Trophoblast cell (in vitro differentiated cells and primary cell): ENCODE measurements around the gene AKR1B15.

Experiments used
- DNase-seq, 2 donors: peaks; one replicate each; pipeline ENCODE4 v3.0.0-alpha.2; 2016
- H2AFZ ChIP-seq: 2 replicates; pipeline ENCODE4 v1.6.1; 2013; ENCODE audit warnings: low read length, moderate library complexity, mild to moderate bottlenecking; ENCODE audit not compliant: insufficient read depth, poor library complexity
- H2AK5ac ChIP-seq: 2 replicates; pipeline ENCODE4 v1.6.1; 2013; ENCODE audit warnings: mild to moderate bottlenecking, low read length
- H2BK120ac ChIP-seq: 2 replicates; pipeline ENCODE4 v1.6.1; 2013; ENCODE audit warnings: low read length, mild to moderate bottlenecking, moderate library complexity; ENCODE audit not compliant: insufficient read depth, poor library complexity
- H2BK12ac ChIP-seq: 2 replicates; pipeline ENCODE4 v1.6.1; 2013; ENCODE audit warnings: mild to moderate bottlenecking, low read length, moderate library complexity
- H2BK5ac ChIP-seq: 2 replicates; pipeline ENCODE4 v1.6.1; 2013; ENCODE audit warnings: low read length, low read depth, moderate library complexity, mild to moderate bottlenecking; ENCODE audit not compliant: poor library complexity
- H3K14ac ChIP-seq: 2 replicates; pipeline ENCODE4 v1.6.1; 2013; ENCODE audit warnings: mild to moderate bottlenecking, low read length
- H3K18ac ChIP-seq: 2 replicates; pipeline ENCODE4 v1.6.1; 2013; ENCODE audit warnings: mild to moderate bottlenecking, low read length
- H3K23ac ChIP-seq: 2 replicates; pipeline ENCODE4 v1.6.1; 2013; ENCODE audit warnings: low read length
- H3K27ac ChIP-seq: 2 replicates; pipeline ENCODE4 v1.5.1; 2013; ENCODE audit warnings: low read depth, mild to moderate bottlenecking, inconsistent platforms, low read length, moderate library complexity
- H3K27me3 ChIP-seq: 2 replicates; pipeline ENCODE4 v1.6.1; 2013; ENCODE audit warnings: inconsistent platforms, mild to moderate bottlenecking, low read length, moderate library complexity; ENCODE audit not compliant: insufficient read depth
- H3K36me3 ChIP-seq, 2 experiments: 1 replicate in 1 of 2; 2 replicates in 1 of 2; pipeline ENCODE4 v1.6.1; 2013; ENCODE audit warnings: low read length in 2 of 2, mild to moderate bottlenecking in 2 of 2, moderate library complexity in 1 of 2; ENCODE audit not compliant: insufficient read depth in 2 of 2, control insufficient read depth in 1 of 2
- H3K4ac ChIP-seq: 2 replicates; pipeline ENCODE4 v1.6.1; 2013; ENCODE audit warnings: low read depth, mild to moderate bottlenecking, low read length, moderate library complexity
- H3K4me1 ChIP-seq, 2 experiments: 1 replicate in 1 of 2; 2 replicates in 1 of 2; pipeline ENCODE4 v1.6.1; 2013; ENCODE audit warnings: low read length in 2 of 2, mild to moderate bottlenecking in 2 of 2, moderate library complexity in 1 of 2; ENCODE audit not compliant: insufficient read depth in 2 of 2, control insufficient read depth in 1 of 2
- H3K4me2 ChIP-seq: 2 replicates; pipeline ENCODE4 v1.6.1; 2013; ENCODE audit warnings: inconsistent platforms, mild to moderate bottlenecking, low read length, moderate library complexity
- H3K4me3 ChIP-seq: 2 replicates; pipeline ENCODE4 v1.5.1; 2013; ENCODE audit warnings: mild to moderate bottlenecking, low read depth, low read length, inconsistent platforms
- H3K79me1 ChIP-seq: one replicate; pipeline ENCODE4 v1.6.1; 2013; ENCODE audit warnings: low read length
- H3K79me2 ChIP-seq: 2 replicates; pipeline ENCODE4 v1.6.1; 2013; ENCODE audit warnings: low read length, mild to moderate bottlenecking; ENCODE audit not compliant: control insufficient read depth, insufficient read depth, poor library complexity
- H3K9ac ChIP-seq: 2 replicates; pipeline ENCODE4 v1.6.1; 2013; ENCODE audit warnings: mild to moderate bottlenecking, low read length
- H3K9me3 ChIP-seq: 2 replicates; pipeline ENCODE4 v1.6.1; 2013; ENCODE audit warnings: low read depth, mild to moderate bottlenecking, control low read depth, inconsistent platforms, low read length; ENCODE audit not compliant: insufficient read depth
- H4K12ac ChIP-seq: 2 replicates; pipeline ENCODE4 v1.6.1; 2013; ENCODE audit warnings: low read depth, mild to moderate bottlenecking, low read length, moderate library complexity
- H4K8ac ChIP-seq: 2 replicates; pipeline ENCODE4 v1.6.1; 2013; ENCODE audit warnings: low read depth, mild to moderate bottlenecking, low read length, moderate library complexity
- H4K91ac ChIP-seq: one replicate; pipeline ENCODE4 v1.6.1; 2013; ENCODE audit warnings: low read depth, mild to moderate bottlenecking, low read length, moderate library complexity
- WGBS: extraction: QIAGEN DNeasy Blood & Tissue Kit; methylation state at CpG from one replicate; pipeline ENCODE4 v1.1.7; 2013; ENCODE audit warnings: missing lambda C conversion rate; ENCODE audit not compliant: insufficient read length, insufficient coverage; ENCODE audit errors: extremely low coverage; 5-methylcytosine and 5-hydroxymethylcytosine counted together

Gene AKR1B15

DNA sequence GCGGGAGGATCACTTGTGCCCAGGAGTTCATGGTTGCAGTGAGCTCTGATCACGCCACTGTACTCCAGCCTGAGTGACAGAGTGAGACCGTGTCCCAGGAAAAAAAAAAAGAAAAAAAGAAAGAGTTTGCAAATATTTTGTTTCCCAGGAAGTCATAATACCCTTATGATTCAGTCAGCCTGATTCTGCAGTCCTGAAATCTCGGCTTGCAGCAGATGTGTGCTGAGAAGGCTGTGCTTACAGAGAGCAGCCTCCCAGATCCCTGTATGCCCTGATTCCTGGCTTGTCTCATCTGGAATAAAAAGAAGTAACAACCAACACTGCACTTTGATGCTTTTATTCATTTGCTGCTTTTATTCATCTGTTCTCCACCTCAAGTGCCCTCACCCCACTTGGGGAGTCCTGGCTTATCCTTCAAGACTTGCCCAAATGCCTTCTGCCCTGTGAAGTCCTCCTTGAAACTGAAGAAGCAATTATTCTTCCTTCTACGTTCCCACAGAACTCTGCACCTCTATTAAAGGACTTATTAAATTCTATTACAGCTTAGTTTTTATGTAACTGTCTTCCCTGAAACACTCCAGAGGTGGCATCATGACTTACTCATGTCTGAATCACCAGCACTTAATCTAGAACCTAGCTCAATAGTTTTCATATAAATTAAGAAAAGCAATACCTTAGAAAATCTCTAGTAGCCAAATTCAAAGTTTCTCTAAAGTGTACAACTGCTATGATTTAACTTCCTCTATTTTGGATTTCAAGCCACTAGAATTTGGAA lies 70.0 kb downstream of the AKR1B15 start:
- Histone ChIP-seq H3K4me2 (no peak overlapping the region), H4K91ac (no peak overlapping the region), H4K12ac (no peak overlapping the region), H3K4ac (no peak overlapping the region), H2AK5ac (no peak overlapping the region), H4K8ac (no peak overlapping the region), H3K4me1 (no peaks in the 10 kb centered on the region), H3K4me3 (no peak overlapping the region), H3K79me2 (no peaks in the 10 kb centered on the region), H3K27me3 (no peaks in the 10 kb centered on the region), H2BK12ac (no peak overlapping the region), H2BK120ac (no peak overlapping the region), H3K9ac (no peak overlapping the region), H3K36me3 (no peaks in the 10 kb centered on the region), H2BK5ac (no peak overlapping the region), H3K14ac (no peak overlapping the region), H3K27ac (no peak overlapping the region), H3K9me3 (no peaks in the 10 kb centered on the region), H2AFZ (no peak overlapping the region), H3K23ac (no peak overlapping the region), H3K18ac (no peak overlapping the region), H3K79me1 (no peaks in the 10 kb centered on the region)
- no peak for DNase-seq
- WGBS: no CpG with 5 or more reads among the region's 5 CpGs

- no peaks in the 10 kb centered on the region for H3K9me3 ChIP-seq
- no peak overlapping the region for H4K91ac ChIP-seq
- no peak for DNase-seq
- H3K79me2 ChIP-seq: no peaks in the 10 kb centered on the region
- H3K23ac ChIP-seq: no peak overlapping the region
- no peak overlapping the region for H3K9ac ChIP-seq
- no peak overlapping the region for H3K4me2 ChIP-seq
- no peaks in the 10 kb centered on the region for H3K27me3 ChIP-seq
- H3K14ac ChIP-seq: no peak overlapping the region
- no peak overlapping the region for H2BK12ac ChIP-seq
- H2AFZ ChIP-seq: no peak overlapping the region
- H2BK120ac ChIP-seq: no peak overlapping the region
- no peak overlapping the region for H3K18ac ChIP-seq
- H3K4ac ChIP-seq: no peak overlapping the region
- H2BK5ac ChIP-seq: no peak overlapping the region
- no peak overlapping the region for H4K8ac ChIP-seq
- no CpG with 5 or more reads among the region's 2 CpGs for WGBS
- H3K4me1 ChIP-seq: no peaks in the 10 kb centered on the region
- H4K12ac ChIP-seq: no peak overlapping the region
- no peak overlapping the region for H3K27ac ChIP-seq
- H3K4me3 ChIP-seq: no peak overlapping the region
- H3K36me3 ChIP-seq: no peaks in the 10 kb centered on the region
- H3K79me1 ChIP-seq: no peaks in the 10 kb centered on the region
- no peak overlapping the region for H2AK5ac ChIP-seq
Measured at GRCh38 chr7:134619627-134620331, 70.9 kb downstream of the AKR1B15 start.

- no peak overlapping the region for H4K91ac ChIP-seq
- no peak overlapping the region for H4K12ac ChIP-seq
- H3K36me3 ChIP-seq: no peaks in the 10 kb centered on the region
- H3K79me1 ChIP-seq: no peaks in the 10 kb centered on the region
- no peak overlapping the region for H3K9ac ChIP-seq
- no peak overlapping the region for H2AK5ac ChIP-seq
- no peak overlapping the region for H3K4me2 ChIP-seq
- H2BK12ac ChIP-seq: no peak overlapping the region
- H2BK120ac ChIP-seq: no peak overlapping the region
- no peak overlapping the region for H2AFZ ChIP-seq
- no peaks in the 10 kb centered on the region for H3K4me1 ChIP-seq
- H3K79me2 ChIP-seq: no peaks in the 10 kb centered on the region
- no peak overlapping the region for H3K14ac ChIP-seq
- H3K27me3 ChIP-seq: no peaks in the 10 kb centered on the region
- no peak for DNase-seq
- H2BK5ac ChIP-seq: no peak overlapping the region
- no peak overlapping the region for H3K18ac ChIP-seq
- H3K9me3 ChIP-seq: no peaks in the 10 kb centered on the region
- H4K8ac ChIP-seq: no peak overlapping the region
- WGBS: no CpG with 5 or more reads among the region's 7 CpGs
- no peak overlapping the region for H3K23ac ChIP-seq
- no peak overlapping the region for H3K4ac ChIP-seq
- H3K27ac ChIP-seq: no peak overlapping the region
- no peak overlapping the region for H3K4me3 ChIP-seq
Measured at GRCh38 chr7:134622303-134622995, 73.5 kb downstream of the AKR1B15 start.

DNA sequence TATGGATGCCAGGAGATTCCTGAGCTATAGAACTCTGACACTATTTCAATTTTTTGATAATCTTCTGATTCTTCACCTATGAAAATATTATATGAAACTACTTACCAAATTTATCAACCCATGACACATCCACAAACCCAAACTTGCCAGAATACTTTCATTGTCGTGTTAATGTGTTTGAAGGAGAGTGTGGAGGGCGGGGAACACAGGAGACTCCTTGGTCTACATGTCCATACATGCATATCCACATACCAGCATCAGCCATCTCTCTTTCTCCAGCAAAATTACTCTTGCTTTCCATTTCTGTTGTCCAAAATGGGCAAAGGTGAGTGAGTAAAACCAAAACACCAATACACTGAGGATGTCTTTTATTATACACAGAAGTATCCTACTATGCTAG lies 74.3 kb downstream of the AKR1B15 start:
- Histone ChIP-seq H3K36me3 (no peaks in the 10 kb centered on the region), H4K8ac (no peak overlapping the region), H3K79me2 (no peaks in the 10 kb centered on the region), H2AFZ (no peak overlapping the region), H3K18ac (no peak overlapping the region), H3K4me2 (no peak overlapping the region), H3K4me1 (no peaks in the 10 kb centered on the region), H2BK12ac (no peak overlapping the region), H3K23ac (no peak overlapping the region), H3K14ac (no peak overlapping the region), H2BK120ac (no peak overlapping the region), H3K9me3 (no peaks in the 10 kb centered on the region), H3K27ac (no peak overlapping the region), H3K4ac (no peak overlapping the region), H2BK5ac (no peak overlapping the region), H4K12ac (no peak overlapping the region), H2AK5ac (no peak overlapping the region), H3K27me3 (no peaks in the 10 kb centered on the region), H3K79me1 (no peaks in the 10 kb centered on the region), H3K9ac (no peak overlapping the region), H3K4me3 (no peak overlapping the region), H4K91ac (no peak overlapping the region)
- WGBS: no CpG with 5 or more reads among the region's 2 CpGs
- no peak for DNase-seq
